ENCODE data around the gene UNK.

DNA sequence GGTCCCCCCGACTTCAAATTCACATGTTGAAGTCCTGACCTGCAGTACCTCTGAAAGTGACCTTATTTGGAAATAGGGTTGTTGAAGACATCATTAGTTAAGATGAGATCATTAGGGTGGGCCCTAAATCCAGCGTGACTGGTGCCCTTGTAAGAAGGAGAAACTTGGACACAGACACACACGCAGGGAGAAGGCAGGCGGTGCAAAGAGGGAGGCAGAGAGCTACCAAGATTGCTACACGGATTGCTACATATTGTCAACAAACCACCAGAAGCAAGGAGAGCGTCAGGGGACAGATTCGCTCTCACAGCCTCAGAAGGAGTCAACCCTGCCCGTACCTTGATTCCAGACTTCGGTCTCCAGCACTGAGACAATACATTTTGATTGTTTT lies 77.3 kb downstream of the UNK start:
- TF ChIP-seq GATA2 (IDR thresholded peaks at IDR 0.05; ENCODE audit: low read depth, low read length) (no peak), GATA3 (IDR thresholded peaks at IDR 0.05; ENCODE audit: low read depth, low read length) (no peak)

Data from SH-SY5Y (cell line).